AG04449 (cell line): ENCODE measurements around the gene TRIM27.

Experiments
- CTCF ChIA-PET: fragments of 350-600 bp; formaldehyde crosslinking; extraction: SDS; loops from one replicate; lab custom pipeline; 2021; ENCODE audit warnings: antibody characterized with exemption; lab: Yijun Ruan, JAX
- POLR2A ChIA-PET: fragments of 400-600, 350-600 bp; formaldehyde crosslinking; extraction: SDS; loops from one replicate; lab custom pipeline; 2020; ENCODE audit warnings: antibody characterized with exemption, inconsistent platforms; lab: Yijun Ruan, JAX
- DNase-seq: peaks from one replicate; pipeline ENCODE4 v3.0.0-alpha.2; 2010; ENCODE audit warnings: low read depth, low spot score
- H3K4me3 ChIP-seq: 2 replicates; pipeline ENCODE4 v1.5.1; 2011; ENCODE audit warnings: low read depth, mild to moderate bottlenecking, control low read depth, low read length
- CTCF ChIP-seq: IDR thresholded peaks from one replicate; pipeline ENCODE4 v1.5.1; 2011; ENCODE audit warnings: mild to moderate bottlenecking, moderate library complexity, low read length, control low read depth, inconsistent platforms; ENCODE audit not compliant: insufficient read depth; ENCODE audit errors: missing control alignments

The TRIM27 gene

DNA sequence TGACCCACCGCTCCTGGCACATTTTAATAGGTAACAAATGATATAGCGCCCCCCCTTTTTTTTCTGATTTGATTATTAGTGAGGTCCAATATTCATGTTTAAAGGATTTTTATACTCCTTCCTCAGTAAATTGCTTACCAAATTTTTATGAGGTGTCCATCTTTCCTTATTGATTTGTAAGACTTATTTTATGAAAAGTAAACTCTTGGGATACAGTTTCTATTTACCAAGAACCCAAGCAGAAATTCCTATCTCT, 25.1 kb downstream of the TRIM27 start:
- no peak for DNase-seq
- H3K4me3 ChIP-seq, result no peak overlapping the region
- ChIA-PET CTCF (interaction anchor here (1.1 to 1.8 kb wide), 2 partner anchors 9 to 60 kb away, joined by 4 read pairs; no protein-coding TSS in a partner anchor), POLR2A (interaction anchor here (1.3 kb wide), 1 partner anchor 25 kb away, joined by 5 read pairs; the partner anchor contains the start of gene TRIM27)
- TF ChIP-seq CTCF, result no peak

- ChIA-PET CTCF (interaction anchor here (1.0 to 1.8 kb wide), 2 partner anchors 25 to 58 kb away, joined by 3 to 4 read pairs; no protein-coding TSS in a partner anchor), POLR2A (no interaction called here)
- H3K4me3 ChIP-seq, result peak overlapping the region; percentile 77
- no peak for TF ChIP-seq CTCF
- no peak for DNase-seq
These were observed 26.4 kb downstream of the TRIM27 start for GRCh38 chr6:28897369-28897745.

GRCh38 chr6:28896505-28897368, 27.0 kb downstream of the TRIM27 start:
- CTCF ChIA-PET, result interaction anchor here (1.0 to 1.4 kb wide), 2 partner anchors 25 to 29 kb away, joined by 3 to 4 read pairs; no protein-coding TSS in a partner anchor
- POLR2A ChIA-PET, result interaction anchor here (0.9 to 2.0 kb wide), 5 partner anchors 12 to 85 kb away, joined by 3 to 18 read pairs (median 9); partner anchors contain the start of gene TRIM27

GRCh38 chr6:28895131-28895812, 28.5 kb downstream of the TRIM27 start:
- DNase-seq, result peak; percentile 75
- ChIA-PET POLR2A (interaction anchor here (0.7 to 2.0 kb wide), 7 partner anchors 10 to 239 kb away, joined by 3 to 18 read pairs (median 3); partner anchors contain the start of gene TRIM27), CTCF (interaction anchor here (1.4 kb wide), 1 partner anchor 27 kb away, joined by 4 read pairs; no protein-coding TSS in a partner anchor)
- H3K4me3 ChIP-seq, result peak overlapping the region; percentile 77
- TF ChIP-seq CTCF, result no peak

More at GRCh38 chr6:28896505-28897368, 27.0 kb downstream of the TRIM27 start:
- no peak for DNase-seq
- peak overlapping the region; percentile 77 for H3K4me3 ChIP-seq
- peak; percentile 16 for TF ChIP-seq CTCF

- CTCF ChIA-PET, result no interaction called here
- no peak for DNase-seq
- POLR2A ChIA-PET, result no interaction called here
These were observed 30.5 kb downstream of the TRIM27 start for GRCh38 chr6:28893172-28893799.

More at GRCh38 chr6:28893172-28893799, 30.5 kb downstream of the TRIM27 start:
- TF ChIP-seq CTCF, result no peak
- H3K4me3 ChIP-seq, result no peak overlapping the region
